GM23338 (cell line): ENCODE measurements around the gene SLC30A3.

Experiments used
- CTCF ChIP-seq, 2 experiments: fragments of 200-600 bp in 1 of 2; sonication (generic) in 1 of 2; conservative IDR thresholded peaks; 2 replicates each; pipeline versions ENCODE4 v1.5.1 to v1.6.1; 2016 to 2017; ENCODE audit warnings: antibody characterized with exemption in 2 of 2, low read depth in 2 of 2, mild to moderate bottlenecking in 2 of 2, moderate library complexity in 1 of 2
- POLR2AphosphoS5 ChIP-seq: IDR thresholded peaks from 2 replicates; pipeline ENCODE4 v1.6.1; 2016; ENCODE audit warnings: antibody characterized with exemption, low read depth

- no peak for TF ChIP-seq CTCF (conservative IDR thresholded peaks at IDR 0.05; ENCODE audit: low read depth in 2 of 2)
- no peak for TF ChIP-seq POLR2AphosphoS5
These were observed 35.7 kb upstream of the SLC30A3 start for GRCh38 chr2:27298391-27299080.
